ENCODE measurements around the gene CACNA1G.

DNA sequence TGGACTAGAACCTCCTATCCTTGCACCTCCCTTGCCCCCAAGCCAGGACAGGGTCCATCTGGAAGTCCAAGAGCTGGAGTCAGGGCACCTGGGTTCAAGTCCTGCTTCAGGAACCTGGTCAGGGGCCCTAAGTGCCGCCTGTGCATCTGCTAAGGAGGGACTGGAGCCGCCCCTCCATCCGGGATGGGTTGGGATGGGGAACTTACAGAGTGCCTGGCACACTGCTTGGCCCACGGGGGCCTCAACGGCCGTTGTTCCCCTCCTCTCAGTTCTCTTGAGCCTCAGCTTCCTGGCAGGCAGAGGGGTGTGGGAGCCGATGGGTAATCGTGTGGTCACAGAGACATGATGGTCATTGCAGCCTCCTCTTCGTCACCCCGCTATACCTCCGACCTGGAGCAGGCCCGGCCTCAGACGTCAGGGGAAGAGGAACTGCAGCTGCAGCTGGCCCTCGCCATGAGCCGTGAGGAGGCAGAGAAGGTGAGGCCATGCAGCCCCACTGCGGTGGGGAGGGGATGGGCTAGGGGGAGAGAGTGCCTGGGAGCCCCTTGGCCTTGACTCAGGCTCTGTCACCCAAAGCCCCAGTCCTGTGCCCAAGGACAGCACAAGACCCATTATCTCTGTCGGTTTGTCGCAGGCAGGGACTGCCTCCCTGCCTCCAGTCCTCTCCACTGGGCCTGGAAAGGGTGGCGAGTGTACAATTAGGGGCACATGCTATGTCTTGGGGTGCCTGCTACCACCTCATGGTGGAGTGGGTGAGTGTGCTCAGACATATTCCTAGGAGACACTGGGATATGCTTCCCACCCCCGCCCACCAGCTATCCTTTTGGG is 22.6 kb upstream of the CACNA1G start:
- TF ChIP-seq, protein P1, sequence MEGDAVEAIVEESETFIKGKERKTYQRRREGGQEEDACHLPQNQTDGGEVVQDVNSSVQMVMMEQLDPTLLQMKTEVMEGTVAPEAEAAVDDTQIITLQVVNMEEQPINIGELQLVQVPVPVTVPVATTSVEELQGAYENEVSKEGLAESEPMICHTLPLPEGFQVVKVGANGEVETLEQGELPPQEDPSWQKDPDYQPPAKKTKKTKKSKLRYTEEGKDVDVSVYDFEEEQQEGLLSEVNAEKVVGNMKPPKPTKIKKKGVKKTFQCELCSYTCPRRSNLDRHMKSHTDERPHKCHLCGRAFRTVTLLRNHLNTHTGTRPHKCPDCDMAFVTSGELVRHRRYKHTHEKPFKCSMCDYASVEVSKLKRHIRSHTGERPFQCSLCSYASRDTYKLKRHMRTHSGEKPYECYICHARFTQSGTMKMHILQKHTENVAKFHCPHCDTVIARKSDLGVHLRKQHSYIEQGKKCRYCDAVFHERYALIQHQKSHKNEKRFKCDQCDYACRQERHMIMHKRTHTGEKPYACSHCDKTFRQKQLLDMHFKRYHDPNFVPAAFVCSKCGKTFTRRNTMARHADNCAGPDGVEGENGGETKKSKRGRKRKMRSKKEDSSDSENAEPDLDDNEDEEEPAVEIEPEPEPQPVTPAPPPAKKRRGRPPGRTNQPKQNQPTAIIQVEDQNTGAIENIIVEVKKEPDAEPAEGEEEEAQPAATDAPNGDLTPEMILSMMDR (IDR thresholded peaks at IDR 0.05; ENCODE audit: low read depth, low read length, missing input control): no peak
- no peak for TF ChIP-seq REST (IDR thresholded peaks at IDR 0.05)

All from liver (tissue), 2 donors.